HG02571 (cell line): ENCODE measurements around the gene TMEM39B.
"Not testable (repeated sequence)": the region's sequence is repeated elsewhere in the genome, so short reads cannot be mapped to it uniquely, and the experiment has no call there.

ENCODE experiments used
- ATAC-seq: cut with Tn5 transposase; IDR thresholded peaks from one replicate; pipeline ENCODE4 v1.9.1; 2021; ENCODE audit warnings: mild to moderate bottlenecking, moderate library complexity; ENCODE audit not compliant: unreplicated experiment

The TMEM39B gene

GRCh38 chr1:32111789-32112188 lies 39.0 kb downstream of the TMEM39B start:
- no peak for ATAC-seq

DNA sequence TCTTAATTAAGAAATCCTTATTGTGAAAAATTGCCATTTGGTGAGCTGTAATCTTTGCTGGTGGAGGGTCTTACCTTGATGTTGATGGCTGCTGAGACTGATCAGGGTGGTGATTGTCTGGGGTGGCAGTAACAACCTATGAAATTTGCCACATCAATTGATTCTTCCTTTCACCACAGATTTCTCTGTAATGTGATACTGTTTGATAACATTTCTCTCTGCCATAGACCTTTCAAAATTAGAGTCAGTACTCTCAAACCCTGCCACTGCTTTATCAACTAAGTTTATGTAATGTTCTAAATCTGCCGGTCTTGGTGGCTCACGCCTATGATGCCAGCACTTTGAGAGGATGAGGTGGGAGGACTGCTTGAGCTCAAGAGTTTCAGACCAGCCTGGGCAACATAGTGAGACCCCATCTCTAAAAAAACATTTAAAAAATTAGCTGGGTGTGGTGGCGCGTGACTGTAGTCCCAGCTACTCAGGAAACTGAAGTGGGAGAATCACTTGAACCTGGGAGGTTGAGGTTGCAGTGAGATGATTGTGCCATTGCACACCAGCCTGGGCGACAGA lies 40.2 kb downstream of the TMEM39B start:
- ATAC-seq = no peak

DNA sequence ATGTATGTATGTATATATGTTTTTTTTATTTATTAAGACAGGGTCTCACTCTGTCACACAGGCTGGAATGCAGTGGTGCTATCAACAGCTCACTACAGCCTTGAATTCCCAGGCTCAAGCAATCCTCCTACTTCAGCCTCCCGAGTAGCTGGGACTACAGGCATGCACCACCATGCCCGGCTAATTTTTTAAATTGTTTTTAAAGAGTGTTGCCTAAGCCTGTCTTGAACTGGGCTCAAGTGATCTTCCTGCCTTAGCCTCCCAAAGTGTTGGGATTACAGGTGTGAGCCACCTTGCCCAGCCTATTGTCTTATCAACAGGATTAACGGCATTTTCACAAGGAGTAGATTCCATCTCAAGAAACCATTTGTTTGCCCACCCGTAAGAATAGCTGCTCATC lies 40.7 kb downstream of the TMEM39B start:
- not testable (repeated sequence) for ATAC-seq

DNA sequence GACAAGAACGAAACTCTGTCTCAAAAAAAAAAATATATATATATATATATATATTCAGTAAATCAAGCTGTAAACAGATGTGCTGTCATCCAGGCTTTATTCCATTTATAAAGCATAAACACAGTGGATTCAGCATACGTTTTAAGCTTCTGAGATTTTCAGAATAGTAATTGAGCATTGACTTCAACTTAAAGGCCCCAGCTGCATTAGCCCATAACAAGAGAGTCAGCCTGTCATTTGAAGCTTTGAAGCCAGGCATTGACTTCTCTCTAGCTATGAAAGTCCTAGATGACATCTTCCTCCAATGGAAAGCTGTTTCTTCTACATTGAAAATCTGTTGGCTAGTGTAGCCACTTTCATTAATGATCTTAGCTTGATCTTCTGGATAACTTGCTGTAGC lies 41.7 kb downstream of the TMEM39B start:
- ATAC-seq = no peak

DNA sequence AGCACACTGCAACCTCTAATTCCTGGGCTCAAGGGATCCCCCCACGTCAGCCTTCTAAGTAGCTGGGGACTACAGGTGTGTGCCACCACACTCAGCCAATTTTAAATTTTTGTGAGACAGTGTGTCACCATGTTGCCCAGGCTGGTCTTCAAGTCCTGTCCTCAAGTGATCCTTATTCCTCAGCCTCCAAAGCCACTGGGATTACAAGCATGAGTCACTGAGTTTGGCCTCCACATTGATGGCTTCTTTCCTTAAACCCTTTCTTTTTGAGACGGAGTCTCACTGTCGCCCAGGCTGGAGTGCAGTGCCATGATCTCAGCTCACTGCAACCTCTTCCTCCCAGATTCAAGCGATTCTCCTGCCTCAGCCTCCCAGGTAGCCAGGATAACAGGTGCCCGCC lies 42.8 kb downstream of the TMEM39B start:
- no peak for ATAC-seq

DNA sequence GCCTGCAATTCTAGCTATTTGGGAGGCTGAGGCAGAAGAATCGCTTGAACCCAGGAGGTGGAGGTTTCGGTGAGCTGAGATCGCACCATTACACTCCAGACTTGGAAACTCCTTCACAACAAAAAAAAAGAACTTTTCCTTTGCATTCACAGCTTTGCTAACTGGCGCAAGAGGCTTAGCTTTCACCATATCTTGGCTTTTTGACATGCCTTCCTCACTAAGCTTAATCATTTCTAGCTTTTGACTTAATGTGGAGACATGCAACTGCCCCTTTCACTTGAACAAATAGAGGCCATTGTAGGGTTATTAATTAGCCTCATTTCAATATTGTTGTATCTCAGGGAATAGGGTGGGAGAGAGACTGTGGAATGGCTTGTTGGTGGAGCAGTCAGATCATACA lies 43.8 kb downstream of the TMEM39B start:
- ATAC-seq = no peak

- ATAC-seq = no peak
Observed at GRCh38 chr1:32122151-32122550, 49.4 kb downstream of the TMEM39B start.

DNA sequence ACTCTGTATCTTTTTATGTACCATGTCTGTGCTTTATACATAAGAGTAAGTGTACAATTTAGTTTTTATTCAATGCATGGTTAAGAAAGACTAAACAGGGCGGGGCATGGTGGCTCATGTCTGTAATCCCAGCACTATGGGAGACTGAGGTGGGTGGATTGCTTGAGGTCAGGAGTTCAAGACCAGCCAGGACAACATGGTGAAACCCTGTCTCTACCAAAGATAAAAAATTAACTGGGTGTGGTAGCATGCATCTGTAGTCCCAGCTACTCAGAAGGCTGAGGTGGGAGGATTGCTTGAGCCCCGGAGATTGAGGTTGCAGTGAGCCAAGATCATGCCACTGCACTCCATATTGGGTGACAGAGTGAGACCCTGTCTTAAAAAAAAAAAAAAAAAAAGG lies 50.6 kb downstream of the TMEM39B start:
- not testable (repeated sequence) for ATAC-seq

- ATAC-seq = no peak
Observed at GRCh38 chr1:32125313-32125712, 52.6 kb downstream of the TMEM39B start.

DNA sequence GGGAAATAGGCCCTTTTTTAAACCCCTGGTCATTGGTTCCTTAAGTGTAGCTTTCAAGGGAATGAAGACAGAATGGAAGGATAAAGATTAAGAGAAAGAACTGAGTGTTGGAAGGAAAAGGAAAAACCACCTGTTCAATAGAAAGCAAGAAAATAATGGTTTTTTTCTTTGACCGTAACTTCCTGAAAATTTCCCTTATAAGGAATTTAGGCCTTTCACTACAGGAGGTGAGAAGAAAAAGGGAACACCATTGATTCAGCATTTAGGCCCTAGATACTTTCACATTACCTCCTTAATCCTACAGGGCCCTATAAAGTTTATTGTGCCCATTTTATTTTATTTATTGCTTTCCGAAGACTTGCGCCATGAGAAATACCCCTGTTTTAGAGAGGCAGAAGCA lies 54.0 kb downstream of the TMEM39B start:
- no peak for ATAC-seq

GRCh38 chr1:32127409-32128198 lies 54.9 kb downstream of the TMEM39B start:
- no peak for ATAC-seq

GRCh38 chr1:32128479-32128878 lies 55.7 kb downstream of the TMEM39B start:
- ATAC-seq = no peak

DNA sequence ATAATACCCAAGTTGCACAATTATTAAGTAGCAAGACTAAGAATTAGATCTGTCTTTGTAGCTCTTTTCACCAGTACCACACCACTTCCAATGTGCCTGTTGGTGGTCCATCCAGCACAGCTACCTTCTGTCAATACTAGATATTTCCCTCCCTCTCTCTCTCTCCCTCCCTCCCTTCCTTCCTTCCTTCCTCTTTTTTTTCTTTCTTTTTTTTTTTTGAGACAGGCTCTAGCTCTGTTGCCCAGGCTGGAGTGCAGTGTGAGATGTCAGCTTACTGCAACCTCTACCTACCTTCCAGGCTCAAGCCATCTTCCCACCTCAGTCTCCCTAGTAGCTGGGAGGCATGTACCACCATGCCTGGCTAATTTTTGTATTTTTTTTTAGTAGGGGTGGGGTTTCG lies 56.2 kb downstream of the TMEM39B start:
- ATAC-seq = no peak

GRCh38 chr1:32133950-32134280 lies 61.2 kb downstream of the TMEM39B start:
- ATAC-seq = not testable (repeated sequence)

DNA sequence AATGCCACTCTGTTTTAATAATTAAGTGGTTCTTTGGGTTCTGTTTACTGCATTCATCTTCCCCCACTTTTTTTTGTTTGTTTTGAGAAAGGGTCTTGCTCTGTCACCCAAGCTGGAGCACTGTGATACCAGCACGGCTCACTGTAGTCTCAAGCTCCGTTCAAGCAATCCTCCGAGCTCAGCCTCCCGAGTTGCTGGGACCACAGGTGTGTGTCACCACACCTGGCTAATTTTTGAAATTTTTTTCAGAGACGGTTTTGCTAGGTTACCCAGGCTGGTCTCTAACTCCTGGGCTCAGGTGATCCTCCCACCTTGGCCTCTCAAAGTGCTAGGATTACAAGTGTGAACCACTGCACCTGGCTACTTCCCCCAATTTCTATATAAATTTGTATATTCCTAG lies 64.4 kb downstream of the TMEM39B start:
- no peak for ATAC-seq

DNA sequence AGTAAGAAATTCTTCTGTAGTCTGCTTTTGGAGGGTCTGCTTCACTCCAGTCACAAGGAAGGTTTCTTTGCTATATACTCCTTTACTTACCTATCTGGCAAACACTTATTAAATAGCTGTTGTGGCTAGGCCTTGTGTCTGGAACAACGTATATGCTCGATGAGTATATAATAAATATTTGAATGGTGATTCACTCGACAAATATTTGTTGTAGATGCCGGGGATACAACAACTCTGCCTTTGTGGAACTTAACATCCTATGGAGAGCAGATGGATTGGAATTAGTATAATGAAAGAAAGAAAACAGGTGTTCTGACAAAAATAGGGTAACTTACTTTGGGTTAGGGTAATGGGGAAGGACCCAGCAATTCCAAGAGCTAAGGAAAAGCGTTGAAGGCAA lies 66.2 kb downstream of the TMEM39B start:
- no peak for ATAC-seq

- no peak for ATAC-seq
Observed at GRCh38 chr1:32142446-32143301, 69.9 kb downstream of the TMEM39B start.

GRCh38 chr1:32143302-32143695 lies 70.6 kb downstream of the TMEM39B start:
- not testable (repeated sequence) for ATAC-seq

GRCh38 chr1:32144033-32144432 lies 71.3 kb downstream of the TMEM39B start:
- no peak for ATAC-seq

DNA sequence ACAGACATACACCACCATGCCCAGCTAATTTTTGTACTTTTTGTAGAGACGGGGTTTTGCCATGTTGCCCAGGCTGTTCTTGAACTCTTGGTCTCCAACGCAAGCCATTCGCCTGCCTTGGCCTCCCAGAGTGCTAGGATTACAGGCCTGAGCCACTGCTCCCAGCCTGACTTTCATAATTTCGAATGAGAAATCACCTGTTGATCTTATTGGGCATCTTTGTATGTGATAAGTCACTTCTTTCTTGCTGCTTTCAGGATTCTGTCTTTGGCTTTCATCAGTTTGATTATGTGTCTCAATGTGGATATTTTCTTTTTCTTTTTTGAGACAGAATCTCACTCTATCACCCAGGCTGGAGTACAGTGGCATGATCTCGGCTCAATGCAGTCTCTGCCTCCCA lies 75.1 kb downstream of the TMEM39B start:
- ATAC-seq = not testable (repeated sequence)

DNA sequence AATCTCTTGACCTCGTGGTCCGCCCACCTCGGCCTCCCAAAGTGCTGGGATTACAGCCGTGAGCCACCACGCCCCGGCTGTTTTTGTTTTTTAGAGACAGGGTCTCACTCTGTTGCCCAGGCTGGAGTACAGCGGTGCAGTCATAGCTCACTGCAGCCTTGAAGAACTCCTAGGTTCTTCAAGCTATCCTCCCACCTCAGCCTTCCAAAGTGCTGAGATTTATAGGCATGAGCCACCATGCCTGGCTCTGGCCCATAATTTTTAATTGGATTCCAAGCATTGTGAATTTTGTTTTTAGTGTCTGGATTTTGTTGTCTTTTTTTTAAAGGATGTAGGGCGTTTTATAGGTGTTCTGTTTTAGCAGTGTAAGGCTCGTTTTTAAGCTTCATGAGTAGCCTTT lies 78.1 kb downstream of the TMEM39B start:
- ATAC-seq = no peak

- ATAC-seq = no peak
Observed at GRCh38 chr1:32151319-32151787, 78.6 kb downstream of the TMEM39B start.
